HG03066 (cell line): ENCODE data around the gene SPATS1.
"Not testable (repeated sequence)": the region's sequence is repeated elsewhere in the genome, so short reads cannot be mapped to it uniquely, and the experiment has no call there.

Experiments used
- ATAC-seq: cut with Tn5 transposase; IDR thresholded peaks from one replicate; pipeline ENCODE4 v1.9.1; 2021; ENCODE audit warnings: low read depth; ENCODE audit not compliant: unreplicated experiment

Gene SPATS1

GRCh38 chr6:44310241-44310640, 32.2 kb upstream of the SPATS1 start:
- no peak for ATAC-seq

- ATAC-seq: no peak
Observed at GRCh38 chr6:44311304-44311703, 31.1 kb upstream of the SPATS1 start.

- no peak for ATAC-seq
Observed at GRCh38 chr6:44311767-44312166, 30.7 kb upstream of the SPATS1 start.

GRCh38 chr6:44312901-44313788, 29.3 kb upstream of the SPATS1 start, which contains the start of gene AARS2:
Gene AARS2 (minus strand): TSS chr6:44313347. CDS start chr6:44313323, 24 bp downstream.
- ATAC-seq: peak; percentile 94

- not testable (repeated sequence) for ATAC-seq
Observed at GRCh38 chr6:44314657-44315056, 27.8 kb upstream of the SPATS1 start.

GRCh38 chr6:44315516-44315915, 26.9 kb upstream of the SPATS1 start:
- no peak for ATAC-seq

GRCh38 chr6:44315951-44316350, 26.5 kb upstream of the SPATS1 start:
- no peak for ATAC-seq

GRCh38 chr6:44316481-44316880, 26.0 kb upstream of the SPATS1 start:
- no peak for ATAC-seq

- not testable (repeated sequence) for ATAC-seq
Observed at GRCh38 chr6:44317136-44317631, 25.3 kb upstream of the SPATS1 start.

- no peak for ATAC-seq
Observed at GRCh38 chr6:44321210-44321609, 21.2 kb upstream of the SPATS1 start.

GRCh38 chr6:44327096-44327495, 15.4 kb upstream of the SPATS1 start:
- no peak for ATAC-seq

GRCh38 chr6:44327760-44328159, 14.7 kb upstream of the SPATS1 start:
- no peak for ATAC-seq

- ATAC-seq: not testable (repeated sequence)
Observed at GRCh38 chr6:44328203-44328602, 14.2 kb upstream of the SPATS1 start.

- ATAC-seq: no peak
Observed at GRCh38 chr6:44329858-44330257, 12.6 kb upstream of the SPATS1 start.

GRCh38 chr6:44332585-44332984, 9.9 kb upstream of the SPATS1 start:
- no peak for ATAC-seq

GRCh38 chr6:44333273-44333919, 9.1 kb upstream of the SPATS1 start:
- no peak for ATAC-seq

- no peak for ATAC-seq
Observed at GRCh38 chr6:44333942-44334341, 8.5 kb upstream of the SPATS1 start.

- ATAC-seq: no peak
Observed at GRCh38 chr6:44335631-44336030, 6.8 kb upstream of the SPATS1 start.

GRCh38 chr6:44338228-44339122, 4.0 kb upstream of the SPATS1 start:
- ATAC-seq: no peak

- no peak for ATAC-seq
Observed at GRCh38 chr6:44339301-44339700, 3.1 kb upstream of the SPATS1 start.
